HUES64 (cell line): ENCODE measurements around the gene RAB7A.

Experiments
- H3K27ac ChIP-seq: 2 replicates; pipeline ENCODE4 v1.7.0; 2013; ENCODE audit warnings: low read depth, low read length, inconsistent platforms
- H3K27me3 ChIP-seq: 2 replicates; pipeline ENCODE4 v1.6.1; 2013; ENCODE audit warnings: mild to moderate bottlenecking, low read length; ENCODE audit not compliant: insufficient read depth
- H3K36me3 ChIP-seq: 2 replicates; pipeline ENCODE4 v1.6.1; 2013; ENCODE audit warnings: mild to moderate bottlenecking, low read length; ENCODE audit not compliant: insufficient read depth
- H3K4me1 ChIP-seq: 2 replicates; pipeline ENCODE4 v1.6.1; 2013; ENCODE audit warnings: mild to moderate bottlenecking, low read length, moderate library complexity; ENCODE audit not compliant: insufficient read depth
- H3K4me3 ChIP-seq: 2 replicates; pipeline ENCODE4 v1.5.1; 2013; ENCODE audit warnings: mild to moderate bottlenecking, low read length, moderate library complexity
- H3K9ac ChIP-seq: 2 replicates; pipeline ENCODE4 v1.6.1; 2013; ENCODE audit warnings: mild to moderate bottlenecking, low read depth, low read length
- H3K9me3 ChIP-seq: 2 replicates; pipeline ENCODE4 v1.6.1; 2013; ENCODE audit warnings: low read depth, low read length; ENCODE audit not compliant: insufficient read depth
- WGBS: fragments of 150-250, 120-280 bp; methylation state at CpG from one replicate; pipeline ENCODE4 v1.1.7; 2013; ENCODE audit warnings: missing lambda C conversion rate; 5-methylcytosine and 5-hydroxymethylcytosine counted together

RAB7A gene

GRCh38 chr3:128794067-128794768, 68.2 kb downstream of the RAB7A start:
- 97% methylated on average over 2 of the region's 2 CpGs for WGBS
- Histone ChIP-seq H3K4me1 (peaks cover 12% of the 10 kb centered on the region; the same call in 1 of the 2 replicates), H3K27me3 (no peaks in the 10 kb centered on the region), H3K9me3 (no peaks in the 10 kb centered on the region), H3K4me3 (no peak overlapping the region), H3K9ac (no peak overlapping the region), H3K27ac (no peak overlapping the region), H3K36me3 (peaks cover 34% of the 10 kb centered on the region)

- Histone ChIP-seq H3K27me3 (no peaks in the 10 kb centered on the region), H3K9me3 (no peaks in the 10 kb centered on the region), H3K9ac (no peak overlapping the region), H3K36me3 (peaks cover 42% of the 10 kb centered on the region), H3K4me1 (peaks cover 12% of the 10 kb centered on the region; the same call in 1 of the 2 replicates), H3K27ac (no peak overlapping the region), H3K4me3 (no peak overlapping the region)
- WGBS, result 66% methylated on average over 8 of the region's 8 CpGs
Measured at GRCh38 chr3:128794770-128795649, 69.0 kb downstream of the RAB7A start.

- 100% methylated on average over 1 of the region's 1 CpG for WGBS
- Histone ChIP-seq H3K27me3 (no peaks in the 10 kb centered on the region), H3K27ac (no peak overlapping the region), H3K4me1 (peaks cover 8% of the 10 kb centered on the region), H3K9ac (no peak overlapping the region), H3K9me3 (no peaks in the 10 kb centered on the region), H3K4me3 (no peak overlapping the region), H3K36me3 (peaks cover 67% of the 10 kb centered on the region)
Measured at GRCh38 chr3:128799653-128800052, 73.7 kb downstream of the RAB7A start.

- Histone ChIP-seq H3K9ac (no peak overlapping the region), H3K4me3 (no peak overlapping the region), H3K9me3 (no peaks in the 10 kb centered on the region), H3K27me3 (no peaks in the 10 kb centered on the region), H3K27ac (no peak overlapping the region), H3K36me3 (peaks cover 76% of the 10 kb centered on the region), H3K4me1 (peaks cover 5% of the 10 kb centered on the region; the same call in 1 of the 2 replicates)
- WGBS, result 92% methylated on average over 9 of the region's 9 CpGs
Measured at GRCh38 chr3:128800241-128801187, 74.5 kb downstream of the RAB7A start.

- Histone ChIP-seq H3K27me3 (no peaks in the 10 kb centered on the region), H3K9me3 (no peaks in the 10 kb centered on the region), H3K4me1 (peaks cover 5% of the 10 kb centered on the region; the same call in 1 of the 2 replicates), H3K36me3 (peaks cover 78% of the 10 kb centered on the region), H3K4me3 (no peak overlapping the region), H3K27ac (no peak overlapping the region), H3K9ac (no peak overlapping the region)
- 97% methylated on average over 2 of the region's 2 CpGs for WGBS
Measured at GRCh38 chr3:128801779-128802380, 75.9 kb downstream of the RAB7A start.

GRCh38 chr3:128803307-128803706, 77.3 kb downstream of the RAB7A start:
- Histone ChIP-seq H3K9ac (no peak overlapping the region), H3K9me3 (no peaks in the 10 kb centered on the region), H3K27me3 (no peaks in the 10 kb centered on the region), H3K27ac (no peak overlapping the region), H3K4me1 (peaks cover 5% of the 10 kb centered on the region; the same call in 1 of the 2 replicates), H3K36me3 (peaks cover 76% of the 10 kb centered on the region), H3K4me3 (no peak overlapping the region)

GRCh38 chr3:128804017-128804810, 78.2 kb downstream of the RAB7A start:
- no peak overlapping the region for H3K27ac ChIP-seq
- no peaks in the 10 kb centered on the region for H3K27me3 ChIP-seq
- WGBS, result 64% methylated on average over 4 of the region's 5 CpGs
- H3K4me3 ChIP-seq, result no peak overlapping the region
- H3K9ac ChIP-seq, result no peak overlapping the region
- peaks cover 5% of the 10 kb centered on the region; the same call in 1 of the 2 replicates for H3K4me1 ChIP-seq
- H3K36me3 ChIP-seq, result peaks cover 76% of the 10 kb centered on the region
- no peaks in the 10 kb centered on the region for H3K9me3 ChIP-seq

GRCh38 chr3:128804811-128805155, 78.8 kb downstream of the RAB7A start:
- H3K27ac ChIP-seq, result no peak overlapping the region
- peaks cover 5% of the 10 kb centered on the region; the same call in 1 of the 2 replicates for H3K4me1 ChIP-seq
- peaks cover 75% of the 10 kb centered on the region for H3K36me3 ChIP-seq
- H3K4me3 ChIP-seq, result no peak overlapping the region
- WGBS, result 98% methylated on average over 5 of the region's 5 CpGs
- H3K9me3 ChIP-seq, result no peaks in the 10 kb centered on the region
- H3K9ac ChIP-seq, result no peak overlapping the region
- H3K27me3 ChIP-seq, result no peaks in the 10 kb centered on the region

GRCh38 chr3:128805772-128806171, 79.8 kb downstream of the RAB7A start:
- Histone ChIP-seq H3K4me1 (peaks cover 5% of the 10 kb centered on the region; the same call in 1 of the 2 replicates), H3K27me3 (no peaks in the 10 kb centered on the region), H3K36me3 (peaks cover 72% of the 10 kb centered on the region), H3K9ac (no peak overlapping the region), H3K4me3 (no peak overlapping the region), H3K9me3 (no peaks in the 10 kb centered on the region), H3K27ac (no peak overlapping the region)
- WGBS, result 97% methylated on average over 4 of the region's 4 CpGs

- no peak overlapping the region for H3K4me3 ChIP-seq
- H3K27me3 ChIP-seq, result no peaks in the 10 kb centered on the region
- WGBS, result 96% methylated on average over 3 of the region's 3 CpGs
- peaks cover 72% of the 10 kb centered on the region for H3K36me3 ChIP-seq
- no peak overlapping the region for H3K9ac ChIP-seq
- no peak overlapping the region for H3K27ac ChIP-seq
- H3K9me3 ChIP-seq, result no peaks in the 10 kb centered on the region
- H3K4me1 ChIP-seq, result peaks cover 5% of the 10 kb centered on the region; the same call in 1 of the 2 replicates
Measured at GRCh38 chr3:128806588-128806987, 80.6 kb downstream of the RAB7A start.
